Fibroblast of peridontal ligament (primary cell): ENCODE data around the gene RNF112.

Experiments
- DNase-seq: peaks from one replicate; pipeline ENCODE4 v3.0.0-alpha.2; 2010; ENCODE audit errors: extremely low read depth

Gene RNF112

GRCh38 chr17:19387921-19388521, 23.0 kb upstream of the RNF112 start:
- peak; percentile 85 for DNase-seq

- no peak for DNase-seq
Measured at GRCh38 chr17:19388791-19389785, 21.9 kb upstream of the RNF112 start.

DNA sequence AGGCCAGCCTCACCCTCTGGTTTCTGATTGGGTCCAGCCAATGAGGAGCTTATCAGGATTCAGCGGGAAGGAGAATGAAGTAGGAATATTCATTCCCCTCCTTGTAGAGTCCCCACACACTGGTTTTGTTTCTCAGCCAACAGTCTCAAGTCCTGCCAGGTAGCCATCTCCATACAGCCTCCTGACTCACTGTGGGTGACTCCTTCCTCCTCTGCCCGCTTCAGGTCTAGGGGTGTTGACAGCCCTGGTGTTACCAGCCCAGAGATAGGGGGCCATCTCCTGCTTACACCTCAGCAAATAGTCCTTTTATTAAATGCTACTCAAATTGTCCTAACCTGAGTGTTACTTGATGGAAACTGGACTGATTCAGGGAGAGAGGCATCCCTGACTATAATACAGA, 20.1 kb upstream of the RNF112 start:
- no peak for DNase-seq

GRCh38 chr17:19391432-19391831, 19.6 kb upstream of the RNF112 start:
- DNase-seq, result no peak

DNA sequence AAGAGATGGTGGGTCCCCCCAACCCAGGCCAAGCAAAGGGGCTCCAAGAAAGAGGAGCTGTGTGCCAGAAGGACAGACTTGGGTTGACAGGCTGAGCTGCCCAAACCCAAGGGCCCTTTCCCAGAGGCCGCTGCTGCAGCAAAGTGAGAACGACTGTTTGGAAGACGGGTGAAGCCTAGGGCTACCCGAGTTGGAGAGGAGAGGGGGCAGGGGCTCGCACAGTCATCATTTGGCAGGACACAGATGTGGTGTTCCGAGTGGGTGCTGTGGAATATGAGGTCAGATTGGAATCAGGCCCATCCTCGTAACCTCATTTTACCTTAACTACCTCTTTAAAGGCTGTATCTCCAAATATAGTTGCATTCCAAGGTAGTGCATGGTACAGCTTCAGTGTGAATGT, 18.7 kb upstream of the RNF112 start:
- no peak for DNase-seq

DNA sequence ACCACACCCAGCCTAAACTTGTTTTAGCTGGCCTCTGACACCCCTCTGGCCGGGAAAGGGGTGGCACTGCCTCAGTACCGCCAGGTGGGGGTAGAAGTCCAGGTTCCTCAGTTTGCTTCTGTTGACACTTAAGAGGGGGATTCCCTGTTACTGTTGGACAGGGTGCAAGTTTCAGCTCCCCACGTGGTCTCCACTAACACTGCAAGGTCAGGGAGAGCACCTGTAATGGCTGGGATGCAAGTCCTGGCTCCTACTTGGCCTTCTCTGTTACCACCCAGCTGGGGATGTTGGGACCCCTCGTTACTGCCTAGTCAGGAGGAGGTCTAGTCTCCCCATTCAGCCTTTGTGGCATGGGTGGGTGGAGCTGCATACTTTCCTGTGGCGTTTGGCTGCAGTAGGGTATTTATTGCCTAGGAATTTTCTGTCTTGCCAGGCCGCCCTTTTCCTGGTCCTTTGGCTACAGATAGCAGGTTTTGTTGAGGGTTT, 13.4 kb upstream of the RNF112 start:
- DNase-seq, result no peak

DNA sequence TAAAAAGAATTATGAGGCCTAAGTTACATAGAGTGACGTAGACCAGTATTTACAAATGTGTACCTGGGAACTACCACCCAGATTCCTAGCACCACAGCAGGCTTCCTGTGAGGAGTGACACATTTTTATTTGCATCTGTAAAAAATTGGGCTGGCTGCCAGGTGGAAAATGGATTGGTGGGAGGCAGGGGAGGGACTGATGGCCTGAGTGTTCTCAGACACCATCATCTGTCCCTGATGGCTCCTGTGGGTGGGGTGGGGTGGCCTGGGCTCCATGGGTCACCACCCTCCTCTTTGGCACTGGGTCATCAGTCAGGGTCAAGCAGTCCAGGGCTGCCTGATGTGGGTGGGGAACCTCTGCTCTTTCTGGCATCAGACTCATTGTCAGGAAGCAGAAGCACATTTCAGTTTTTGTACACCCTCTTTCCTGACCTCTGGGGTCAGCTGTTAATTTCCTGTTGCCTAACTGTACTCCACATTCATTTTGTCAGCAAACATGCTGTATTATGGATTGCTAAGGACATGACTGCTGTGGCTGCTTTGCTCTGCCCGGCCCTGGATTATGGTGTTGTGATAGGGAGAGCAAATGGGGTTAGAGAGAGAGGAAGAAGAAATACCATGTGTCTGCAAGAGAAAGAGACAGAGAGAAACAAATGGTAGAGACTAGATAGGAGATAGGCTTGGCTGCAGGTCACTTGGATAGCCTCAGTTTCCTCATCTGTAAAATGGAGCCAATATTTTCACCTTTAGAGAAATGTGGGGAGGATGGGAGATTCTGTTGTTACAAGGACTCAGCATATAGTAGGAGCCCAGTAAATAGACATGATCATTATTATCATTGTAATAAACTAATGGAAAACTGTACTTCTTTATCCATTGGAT, 12.5 kb upstream of the RNF112 start:
- no peak for DNase-seq

DNA sequence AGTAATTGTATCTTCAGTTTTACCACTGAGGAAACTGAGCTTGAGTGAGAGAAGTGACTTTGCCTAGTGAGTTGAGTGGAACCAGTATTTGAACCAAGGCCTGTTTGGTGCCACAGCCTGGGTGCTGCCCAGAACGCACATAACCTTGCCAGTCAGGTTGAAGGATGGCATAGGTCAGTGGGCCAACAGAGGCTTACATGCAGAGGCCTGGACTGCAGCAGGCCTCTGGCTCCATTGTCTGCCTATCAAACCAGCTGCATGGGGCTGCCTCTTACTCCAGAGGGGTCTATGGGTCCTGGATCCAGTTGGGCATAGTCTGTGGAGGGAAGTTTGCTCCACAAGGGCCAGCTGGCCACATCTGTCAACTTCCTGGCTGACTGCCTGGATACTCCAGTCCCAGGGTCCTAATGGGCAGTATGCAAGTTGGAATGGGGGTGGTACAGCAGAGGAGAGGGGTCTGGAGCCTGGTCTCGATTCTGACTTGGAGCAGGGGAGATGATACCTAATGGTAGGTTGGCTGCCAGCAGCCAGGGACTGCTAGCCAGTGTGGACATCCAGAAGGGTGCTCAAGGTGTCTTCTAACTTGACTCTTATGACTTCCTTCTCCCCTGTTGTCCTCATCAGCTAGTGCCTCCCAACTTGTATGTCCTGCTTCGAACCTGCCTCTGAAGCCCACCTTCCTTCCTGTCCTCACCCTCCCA, 11.1 kb upstream of the RNF112 start:
- DNase-seq, result no peak

- DNase-seq, result no peak
Measured at GRCh38 chr17:19401321-19402010, 9.6 kb upstream of the RNF112 start.

GRCh38 chr17:19402171-19402570, 8.9 kb upstream of the RNF112 start:
- no peak for DNase-seq

DNA sequence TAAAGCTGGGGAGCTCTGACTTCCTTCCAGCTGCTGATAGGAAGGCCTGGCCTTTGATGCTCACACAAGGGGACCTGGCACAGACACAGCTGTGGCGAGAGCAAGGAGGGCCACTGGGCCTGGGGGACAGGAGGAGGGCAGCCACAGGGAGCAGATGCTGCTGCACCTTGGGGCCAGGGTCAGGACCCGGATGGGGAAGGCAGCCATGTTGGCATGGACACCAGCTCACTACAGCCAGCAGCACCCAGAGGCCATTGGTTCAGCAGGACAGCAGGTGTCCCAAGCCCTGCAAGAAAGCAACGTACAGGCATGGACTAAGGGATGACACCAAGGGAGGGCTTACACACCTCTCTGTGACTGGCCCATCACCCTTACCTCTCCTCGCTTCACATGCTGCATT, 8.0 kb upstream of the RNF112 start:
- no peak for DNase-seq

DNA sequence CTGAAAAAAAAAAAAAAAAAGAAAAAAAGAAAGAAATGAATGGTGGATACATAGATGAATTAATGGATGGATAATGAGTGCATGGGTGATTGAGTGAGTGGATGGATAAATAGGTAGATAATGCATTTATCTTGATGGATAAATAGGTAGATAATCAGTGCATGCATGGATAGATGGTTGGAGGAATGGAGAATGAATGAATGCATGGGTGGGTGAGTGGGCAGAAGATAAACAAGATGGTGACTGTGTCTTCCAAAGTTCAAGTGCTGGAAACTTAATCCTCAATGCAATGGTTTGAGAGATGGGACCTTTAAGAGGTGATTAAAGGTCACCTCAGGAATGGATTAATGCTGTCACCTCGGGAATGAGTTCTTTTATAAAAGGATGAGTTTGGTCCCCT, 6.8 kb upstream of the RNF112 start:
- no peak for DNase-seq

- no peak for DNase-seq
Measured at GRCh38 chr17:19405114-19405513, 5.9 kb upstream of the RNF112 start.

DNA sequence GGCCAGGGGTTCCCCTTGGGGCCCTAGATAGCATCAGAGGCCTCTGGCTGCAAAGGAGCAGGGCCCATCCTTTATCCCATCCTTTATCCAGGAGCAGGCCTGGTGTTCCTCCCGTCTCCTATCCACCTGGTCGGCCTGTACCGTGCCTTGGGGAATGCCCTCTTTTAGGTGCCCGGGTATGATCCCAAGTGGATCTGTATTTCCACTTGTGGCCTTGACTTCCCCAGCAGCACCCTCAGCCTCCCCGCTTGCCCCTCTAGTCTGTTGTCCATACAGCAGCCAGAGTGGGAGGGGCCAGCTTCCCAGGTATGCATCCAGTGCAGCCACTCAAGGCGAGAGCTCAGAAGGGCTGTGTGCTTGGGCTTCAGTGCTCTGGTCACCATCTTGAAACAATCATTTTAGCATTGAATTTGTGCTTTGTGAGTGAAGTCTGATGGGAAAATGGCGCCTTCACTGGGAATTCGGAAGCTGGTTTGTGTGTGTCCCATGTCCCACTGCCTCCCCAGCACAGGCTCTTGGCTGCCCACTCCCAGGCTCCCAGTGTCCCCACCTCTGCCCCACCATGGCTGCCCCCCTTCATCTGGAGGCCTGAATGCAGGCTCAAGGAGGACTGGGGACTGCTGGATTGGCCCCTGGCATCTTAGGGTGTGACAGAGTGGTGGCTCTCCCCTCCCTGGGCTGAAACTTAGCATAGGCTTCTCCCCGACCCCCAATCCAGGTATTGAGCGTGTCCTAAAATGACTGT, 3.3 kb upstream of the RNF112 start:
- DNase-seq, result no peak

GRCh38 chr17:19408346-19408710, 2.7 kb upstream of the RNF112 start:
- DNase-seq, result no peak

DNA sequence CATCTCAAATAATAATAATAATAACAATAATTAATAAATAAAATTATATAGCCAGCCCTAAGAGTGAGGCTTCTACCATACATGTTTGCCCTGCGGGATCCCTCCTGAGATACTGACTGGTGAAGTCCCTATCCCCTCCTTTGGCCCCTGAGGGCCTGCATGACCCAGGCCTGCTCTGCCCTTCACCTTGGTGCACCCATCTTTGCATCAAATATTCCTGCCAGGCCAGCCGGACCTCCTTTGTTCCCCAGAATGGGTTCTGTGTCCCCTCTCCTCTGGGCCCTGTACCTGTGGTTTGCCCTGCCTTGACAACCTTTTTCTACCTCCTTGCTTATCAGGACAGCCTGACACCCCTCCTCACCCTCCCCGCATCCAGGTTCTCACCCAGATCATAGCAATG, 2.0 kb upstream of the RNF112 start:
- DNase-seq, result no peak

- no peak for DNase-seq
Measured at GRCh38 chr17:19409509-19409908, 1.5 kb upstream of the RNF112 start.

DNA sequence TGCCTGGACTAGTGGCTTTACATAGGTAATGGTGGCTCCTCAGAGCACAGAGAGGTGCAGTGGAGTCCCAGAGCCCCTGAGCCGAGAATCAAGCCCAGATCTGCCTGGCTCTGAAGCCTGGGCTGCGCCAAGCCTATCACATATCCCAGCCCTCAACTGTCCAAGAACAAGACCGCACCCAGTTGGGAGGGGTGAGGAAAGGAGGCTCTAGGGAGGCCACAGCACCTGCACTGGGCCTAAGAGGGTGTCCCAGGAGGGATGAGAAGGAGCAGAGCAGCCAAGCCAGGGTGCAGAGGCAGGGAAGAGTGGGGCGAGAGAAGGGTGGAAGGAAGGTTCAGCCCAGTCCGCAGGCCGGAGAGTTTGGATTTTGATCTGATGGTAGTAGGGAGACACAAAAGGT, 941 bp upstream of the RNF112 start:
- no peak for DNase-seq

DNA sequence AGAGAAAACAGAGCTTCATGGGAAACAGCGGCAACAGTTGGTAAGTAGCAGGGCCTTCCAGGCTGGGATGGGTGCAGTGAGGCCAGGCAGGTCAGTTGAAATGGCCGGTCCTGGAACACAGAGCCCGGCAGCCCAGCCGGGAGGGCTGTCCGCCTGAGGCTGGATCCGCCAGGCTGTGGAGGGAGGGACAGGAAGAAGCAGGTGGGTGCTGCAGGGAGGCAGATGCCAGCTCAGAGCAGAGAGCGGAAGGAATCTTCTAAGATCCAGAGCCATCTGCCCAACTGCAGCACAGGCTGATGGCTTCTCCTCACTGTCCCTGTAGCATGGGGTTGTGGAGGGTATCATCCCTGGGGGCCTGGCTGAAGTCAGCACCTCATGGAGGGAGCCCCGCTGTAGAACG, 599 bp downstream of the RNF112 start:
- no peak for DNase-seq

DNA sequence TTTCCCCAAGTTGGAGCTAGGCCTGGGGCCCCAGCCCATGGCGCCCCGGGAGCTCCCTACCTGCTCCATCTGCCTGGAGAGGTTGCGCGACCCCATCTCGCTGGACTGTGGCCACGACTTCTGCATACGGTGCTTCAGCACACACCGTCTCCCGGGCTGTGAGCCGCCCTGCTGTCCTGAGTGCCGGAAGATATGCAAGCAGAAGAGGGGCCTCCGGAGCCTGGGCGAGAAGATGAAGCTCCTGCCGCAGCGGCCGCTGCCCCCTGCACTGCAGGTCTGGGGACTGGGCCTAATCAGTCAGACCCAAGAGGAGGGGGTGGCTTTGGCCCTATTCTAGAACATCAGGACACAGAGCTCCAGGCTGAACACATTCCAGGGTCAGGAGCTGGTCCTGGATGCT, 1.5 kb downstream of the RNF112 start:
- no peak for DNase-seq
